Measurements from ENCODE around the gene TLCD3B.

The TLCD3B gene
- total RNA-seq = 0 to 0.26 (median 0.09) reads per million in 18 experiments

- DNase-seq = no peak
These were observed at the start of gene TLCD3B for GRCh38 chr16:30030841-30031413. TSS of gene TLCD3B (minus strand) at chr16:30031271. CDS start at chr16:30030527, 744 bp downstream.

- DNase-seq = no peak
These were observed 48.4 kb upstream of the TLCD3B start for GRCh38 chr16:30079480-30079879.

GRCh38 chr16:30078744-30079143 lies 47.7 kb upstream of the TLCD3B start:
- DNase-seq = no peak

- DNase-seq = peak in 1 of 2 donors; percentile 42
These were observed 46.6 kb upstream of the TLCD3B start for GRCh38 chr16:30077656-30078055.

- DNase-seq = peak in 1 of 2 donors; percentile 16
These were observed 45.3 kb upstream of the TLCD3B start for GRCh38 chr16:30076276-30076791.

- DNase-seq = peak; percentile 88 to 91
These were observed 44.6 kb upstream of the TLCD3B start, which contains the start of gene PPP4C for GRCh38 chr16:30075503-30076275. TSS of gene PPP4C (plus strand) at chr16:30075994. CDS start at chr16:30076378, 384 bp downstream.

GRCh38 chr16:30070490-30070889 lies 39.4 kb upstream of the TLCD3B start:
- no peak for DNase-seq

- DNase-seq = no peak
These were observed 38.8 kb upstream of the TLCD3B start for GRCh38 chr16:30069611-30070462.

GRCh38 chr16:30068750-30069610 lies 37.9 kb upstream of the TLCD3B start:
- peak; percentile 35 to 38 for DNase-seq

- no peak for DNase-seq
These were observed 37.3 kb upstream of the TLCD3B start for GRCh38 chr16:30068333-30068732.

GRCh38 chr16:30067584-30067916 lies 36.5 kb upstream of the TLCD3B start:
- DNase-seq = no peak

- peak; percentile 60 to 77 for DNase-seq
These were observed 35.9 kb upstream of the TLCD3B start for GRCh38 chr16:30066761-30067583.

GRCh38 chr16:30065943-30066760 lies 35.1 kb upstream of the TLCD3B start:
- peak; percentile 50 to 73 for DNase-seq

- DNase-seq = peak; percentile 98 to 99
These were observed 34.3 kb upstream of the TLCD3B start, which contains the start of gene ALDOA for GRCh38 chr16:30065102-30065942. TSS of gene ALDOA (plus strand) at chr16:30065760. CDS start at chr16:30066898, 1,138 bp downstream.

- no peak for DNase-seq
These were observed 33.6 kb upstream of the TLCD3B start for GRCh38 chr16:30064729-30065101.

GRCh38 chr16:30063893-30064728 lies 33.0 kb upstream of the TLCD3B start:
- peak in 1 of 2 donors; percentile 49 for DNase-seq

GRCh38 chr16:30063278-30063892 lies 32.3 kb upstream of the TLCD3B start:
- DNase-seq = no peak
